H1 (cell line): Measurements from ENCODE around the gene INPP4B. TPM values are rescaled to one million over a fixed set of nuclear protein-coding genes. Genes with fewer than 3 reads are reported as not detected.

ENCODE experiments used
- ATF2 ChIP-seq: IDR thresholded peaks from 2 replicates; pipeline ENCODE4 v1.6.1; 2012; ENCODE audit warnings: low read length, inconsistent platforms
- CREB1 ChIP-seq: IDR thresholded peaks from 2 replicates; pipeline ENCODE4 v1.6.1; 2012; ENCODE audit warnings: inconsistent platforms
- E2F6 ChIP-seq: IDR thresholded peaks from 2 replicates; pipeline ENCODE4 v1.6.1; 2012; ENCODE audit warnings: inconsistent platforms
- EGR1 ChIP-seq: IDR thresholded peaks from 2 replicates; pipeline ENCODE4 v1.6.1; 2011; ENCODE audit warnings: low read depth, low read length, borderline replicate concordance
- RBBP5 ChIP-seq: IDR thresholded peaks from 2 replicates; pipeline ENCODE4 v1.7.1; 2012; ENCODE audit warnings: low read depth, mild to moderate bottlenecking, inconsistent platforms, low read length, moderate library complexity, borderline replicate concordance
- polyA plus RNA-seq, 7 experiments: library from polyadenylated mRNA; depleted of rRNA in 3 of 7; stranded (reverse) in 5 of 7; unstranded in 2 of 7; fragments of >200 nt in 5 of 7; fragments of 200-250 nt in 2 of 7; gene quantifications; 1 replicate in 5 of 7; 2 replicates in 1 of 7; 4 replicates in 1 of 7; pipeline versions ENCODE4 v1.2.1 to v1.2.3, GENCODE V29; 2011 to 2013; ENCODE audit warnings: missing spikeins in 2 of 7, mixed read lengths in 2 of 7
- total RNA-seq: library from RNA; stranded (reverse); fragmentation: NEBNext Ultra II Directional; extraction: Animal tissue kit (Norgen Biotek cat#: 25700); gene quantifications from 2 replicates; pipeline ENCODE4 v1.2.1, GENCODE V29; 2021

The INPP4B gene
- total and polyA plus RNA-seq, 2 of the 8 experiments (the other 6 are each of a cell fraction or from before 2014, with no cell fraction given): 0.11 to 0.54 TPM

GRCh38 chr4:142366769-142367181 lies 479.3 kb downstream of the INPP4B start (continued):
- TF ChIP-seq ATF2 (no peak), E2F6 (no peak), EGR1 (no peak), RBBP5 (no peak), CREB1 (no peak)
